Kidney capillary endothelial cell (primary cell): ENCODE results near the gene SENP7.
"Not testable (repeated sequence)": the region's sequence is repeated elsewhere in the genome, so short reads cannot be mapped to it uniquely, and the experiment has no call there.

Experiments used
- DNase-seq: peaks from one replicate; pipeline ENCODE4 v3.0.0-alpha.2; 2018; ENCODE audit warnings: low spot score

SENP7 gene

GRCh38 chr3:101521211-101521701 is 8.2 kb upstream of the SENP7 start:
- DNase-seq: peak; percentile 80

- DNase-seq: no peak
These were observed 6.8 kb upstream of the SENP7 start for GRCh38 chr3:101519685-101520365.

- peak; percentile 18 for DNase-seq
These were observed 5.4 kb upstream of the SENP7 start for GRCh38 chr3:101518421-101518871.

- no peak for DNase-seq
These were observed 491 bp upstream of the SENP7 start for GRCh38 chr3:101513419-101513986.

GRCh38 chr3:101512396-101512645 is 691 bp downstream of the SENP7 start:
- DNase-seq: no peak

GRCh38 chr3:101509811-101510210 is 3.2 kb downstream of the SENP7 start:
- DNase-seq: no peak

GRCh38 chr3:101509281-101509680 is 3.7 kb downstream of the SENP7 start:
- DNase-seq: no peak

- DNase-seq: no peak
These were observed 11.2 kb downstream of the SENP7 start for GRCh38 chr3:101501783-101502182.

GRCh38 chr3:101500208-101500607 is 12.8 kb downstream of the SENP7 start:
- DNase-seq: no peak

GRCh38 chr3:101497803-101498202 is 15.2 kb downstream of the SENP7 start:
- no peak for DNase-seq

- DNase-seq: no peak
These were observed 17.5 kb downstream of the SENP7 start for GRCh38 chr3:101495552-101495951.

- DNase-seq: peak; percentile 26
These were observed 28.0 kb downstream of the SENP7 start for GRCh38 chr3:101484805-101485620.

- no peak for DNase-seq
These were observed 34.0 kb downstream of the SENP7 start for GRCh38 chr3:101478980-101479379.

- DNase-seq: not testable (repeated sequence)
These were observed 38.0 kb downstream of the SENP7 start for GRCh38 chr3:101474841-101475552.

GRCh38 chr3:101468676-101469075 is 44.3 kb downstream of the SENP7 start:
- not testable (repeated sequence) for DNase-seq

GRCh38 chr3:101467310-101467663 is 45.7 kb downstream of the SENP7 start:
- DNase-seq: not testable (repeated sequence)

GRCh38 chr3:101466465-101467309 is 46.3 kb downstream of the SENP7 start:
- DNase-seq: no peak

GRCh38 chr3:101464235-101464634 is 48.8 kb downstream of the SENP7 start:
- DNase-seq: no peak

- DNase-seq: no peak
These were observed 51.6 kb downstream of the SENP7 start for GRCh38 chr3:101461451-101461850.

- no peak for DNase-seq
These were observed 54.6 kb downstream of the SENP7 start for GRCh38 chr3:101458387-101458786.

GRCh38 chr3:101454629-101455028 is 58.4 kb downstream of the SENP7 start:
- DNase-seq: no peak

- DNase-seq: no peak
These were observed 59.1 kb downstream of the SENP7 start for GRCh38 chr3:101453961-101454360.
